Skin of body (tissue), 2 donors: ENCODE results near the gene ZC3H7B. TPM values are rescaled to one million over a fixed set of nuclear protein-coding genes. Genes with fewer than 3 reads are reported as not detected.
"Not testable (repeated sequence)": the region's sequence is repeated elsewhere in the genome, so short reads cannot be mapped to it uniquely, and the experiment has no call there.

Experiments used
- DNase-seq: peaks from one replicate; lab custom pipeline; 2025; lab: John Stamatoyannopoulos, UW
- total RNA-seq: library from RNA; depleted of rRNA; stranded (reverse); fragments of >200 nt; gene quantifications from one replicate; pipeline ENCODE4 v1.2.3, GENCODE V29; 2014

Gene ZC3H7B
- total RNA-seq, 1 donor from 2014 or later = 28.5 TPM

GRCh38 chr22:41286639-41287091 lies 14.7 kb upstream of the ZC3H7B start:
- peak; percentile 69 for DNase-seq

DNA sequence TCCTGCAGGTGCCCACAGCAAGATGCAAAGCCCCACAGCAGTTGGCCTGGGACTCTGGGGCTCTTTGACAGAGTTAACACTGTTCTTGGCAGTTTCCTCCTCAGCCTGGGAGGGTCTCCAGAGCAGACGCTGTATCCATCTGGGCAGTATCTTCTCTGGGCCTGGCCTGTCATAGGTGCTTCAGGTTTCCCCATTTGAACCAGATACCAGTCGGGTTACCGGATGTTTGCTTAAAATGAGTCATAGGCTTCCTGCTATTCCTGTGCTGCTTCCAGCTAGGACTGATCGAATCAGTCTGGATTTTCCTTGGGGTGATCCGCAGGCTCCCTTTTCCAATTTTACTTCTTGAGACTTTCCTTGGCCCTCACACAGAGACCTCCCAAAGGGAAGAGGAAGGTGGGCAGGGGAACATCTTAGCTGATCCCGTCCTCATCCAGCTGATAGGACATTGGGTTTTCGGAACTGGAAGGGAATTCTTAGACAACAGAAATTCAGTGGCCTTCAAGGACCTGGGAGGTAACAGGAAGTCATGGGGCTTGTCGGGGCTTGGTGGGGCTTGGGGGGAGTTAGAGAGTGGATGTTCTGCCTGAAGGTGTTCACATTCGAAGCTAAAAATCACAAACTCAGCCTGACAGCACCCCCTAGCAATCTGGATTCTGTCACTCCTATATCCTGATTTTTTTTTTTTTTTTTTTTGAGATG lies 12.9 kb upstream of the ZC3H7B start:
- no peak for DNase-seq

DNA sequence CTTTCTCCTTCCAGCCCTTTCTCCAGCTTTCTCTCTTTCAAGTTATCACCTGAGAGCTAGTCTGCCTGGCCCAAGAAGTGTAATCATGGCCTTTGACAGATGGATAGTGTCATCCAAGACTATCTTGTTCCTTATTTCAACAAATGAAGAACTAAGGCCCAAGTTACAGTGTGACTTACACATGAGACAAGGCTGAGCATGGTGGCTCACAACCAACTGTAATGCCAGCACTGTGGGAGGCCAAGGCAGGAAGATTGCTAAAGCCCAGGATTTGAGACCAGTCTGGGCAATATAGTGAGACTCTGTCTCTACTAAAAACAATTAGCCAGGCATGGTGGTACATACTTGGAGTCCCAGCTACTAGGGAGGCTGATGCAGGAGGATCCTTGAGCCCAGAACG lies 11.7 kb upstream of the ZC3H7B start:
- DNase-seq = no peak

GRCh38 chr22:41290262-41291221 lies 10.8 kb upstream of the ZC3H7B start:
- DNase-seq = no peak

GRCh38 chr22:41294816-41295215 lies 6.5 kb upstream of the ZC3H7B start:
- DNase-seq = not testable (repeated sequence)

- DNase-seq = no peak
Observed at GRCh38 chr22:41296826-41297667, 4.3 kb upstream of the ZC3H7B start.

GRCh38 chr22:41300661-41301060 lies 664 bp upstream of the ZC3H7B start:
- no peak for DNase-seq

GRCh38 chr22:41302021-41302767 lies 869 bp downstream of the ZC3H7B start:
- no peak for DNase-seq

DNA sequence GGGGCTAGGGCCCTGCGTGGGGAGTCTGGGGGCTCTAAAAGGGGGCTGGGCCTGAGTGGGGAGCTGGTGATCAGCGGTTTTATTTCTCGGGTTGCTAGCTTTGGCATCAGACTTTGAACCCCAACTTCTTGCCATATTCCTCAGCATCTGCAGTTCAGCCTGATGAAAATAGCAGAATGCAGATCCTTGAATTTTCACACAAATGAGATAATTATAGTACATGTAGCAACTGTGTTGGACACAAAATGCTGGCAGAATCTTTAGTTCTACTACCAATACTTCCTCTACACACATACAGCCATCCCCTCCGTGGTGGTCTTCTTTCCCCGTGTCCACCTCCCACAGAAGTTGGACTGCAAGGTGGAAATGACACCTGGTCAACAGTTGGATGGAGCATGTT lies 1.5 kb downstream of the ZC3H7B start:
- DNase-seq = no peak

DNA sequence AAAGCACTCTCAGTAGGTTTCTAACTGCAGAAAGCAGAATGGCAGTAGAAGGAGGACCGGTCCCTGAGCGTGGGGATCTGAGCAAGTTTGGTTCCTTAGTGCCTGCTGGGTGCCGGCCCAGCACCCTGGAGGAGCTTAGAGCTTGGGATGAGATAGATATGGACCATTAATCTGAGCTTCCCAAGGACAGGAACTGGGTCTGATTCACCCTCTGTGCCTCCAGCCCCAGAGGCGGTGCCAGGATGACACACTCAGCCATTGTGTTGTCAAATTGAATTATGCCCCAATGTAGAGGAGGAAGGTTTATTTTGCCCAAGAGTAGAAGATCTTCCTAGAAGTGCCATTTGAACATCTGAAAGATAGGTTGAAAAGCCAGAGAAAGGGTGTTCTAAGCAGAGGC lies 4.3 kb downstream of the ZC3H7B start:
- DNase-seq = no peak

DNA sequence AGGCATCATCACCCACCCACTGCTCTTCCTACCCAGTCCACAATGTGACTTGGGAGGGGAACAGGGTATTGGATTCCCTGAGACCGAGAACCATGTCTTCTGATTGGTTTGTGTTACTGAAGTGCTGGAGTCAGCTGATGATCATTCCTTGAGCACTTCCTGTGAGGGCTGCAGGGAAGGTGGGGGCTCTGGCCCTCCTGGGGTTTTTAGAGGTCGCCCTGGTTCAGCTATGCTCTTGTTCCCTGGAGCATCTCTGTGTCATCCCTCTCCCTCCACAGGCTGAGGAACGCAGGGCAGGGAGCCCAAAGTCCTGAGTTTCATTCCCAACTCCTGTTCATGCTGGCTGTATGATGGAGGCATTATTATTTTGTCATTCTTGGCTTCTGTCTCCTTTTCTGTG lies 6.7 kb downstream of the ZC3H7B start:
- no peak for DNase-seq

DNA sequence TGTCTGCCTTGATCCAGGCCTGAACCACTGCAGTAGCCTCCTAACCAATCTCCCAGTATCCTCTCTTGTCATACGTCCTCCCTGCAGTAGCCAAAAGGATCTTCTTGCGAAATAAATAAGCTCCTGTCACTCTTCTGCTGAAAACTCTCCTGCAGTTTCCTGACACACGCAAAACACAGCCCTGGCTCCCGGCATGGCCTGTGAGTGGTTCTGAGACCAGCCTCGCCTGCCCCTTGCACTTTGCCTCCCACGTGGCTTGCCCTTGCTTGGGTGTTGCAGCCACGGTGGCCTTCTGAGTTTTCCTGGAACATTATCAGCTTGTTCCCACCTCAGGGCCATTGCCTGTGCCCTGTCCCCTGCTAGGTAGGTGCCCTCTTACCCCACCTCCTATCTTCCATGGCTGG lies 7.2 kb downstream of the ZC3H7B start:
- DNase-seq = no peak

- DNase-seq = no peak
Observed at GRCh38 chr22:41310336-41310735, 9.0 kb downstream of the ZC3H7B start.

DNA sequence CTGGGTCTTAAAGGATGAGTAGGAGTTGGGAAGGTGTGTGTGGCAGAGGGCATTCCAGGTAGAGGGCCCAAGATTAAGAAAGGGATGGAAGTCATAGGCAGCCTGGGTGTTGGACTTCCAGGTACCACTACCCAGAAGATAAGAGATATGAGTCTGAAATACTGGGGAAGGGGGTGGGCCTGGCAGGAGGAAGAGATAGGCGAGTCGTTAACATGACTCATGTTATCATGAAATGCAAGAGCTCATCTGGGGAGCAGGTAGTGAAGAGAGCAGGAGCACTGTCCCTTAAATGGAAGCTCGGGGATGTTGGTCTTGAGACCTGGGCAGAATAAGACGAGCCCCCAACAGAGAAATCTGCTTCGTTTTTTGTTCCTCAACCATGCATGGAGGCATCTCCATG lies 10.2 kb downstream of the ZC3H7B start:
- no peak for DNase-seq

DNA sequence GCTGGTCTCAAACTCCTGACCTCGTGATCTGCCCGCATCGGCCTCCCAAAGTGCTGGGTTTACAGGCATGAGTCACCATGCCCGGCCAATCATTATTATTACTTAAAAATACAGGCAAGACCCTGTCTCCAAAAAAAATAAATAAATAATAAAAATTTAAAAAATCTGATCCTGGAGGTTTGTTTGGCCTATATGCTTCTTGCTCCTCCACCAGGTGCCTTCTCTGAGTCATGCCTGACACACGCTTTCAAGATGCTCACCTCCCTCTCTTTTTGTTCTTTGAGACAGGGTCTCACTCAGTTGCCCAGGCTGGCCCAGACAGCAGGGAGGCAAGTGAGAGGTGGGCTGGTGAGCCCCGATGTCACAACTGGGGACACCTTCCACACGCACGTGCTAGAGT lies 13.5 kb downstream of the ZC3H7B start:
- no peak for DNase-seq

- no peak for DNase-seq
Observed at GRCh38 chr22:41315586-41315985, 14.3 kb downstream of the ZC3H7B start.

- no peak for DNase-seq
Observed at GRCh38 chr22:41320416-41321240, 19.3 kb downstream of the ZC3H7B start.

GRCh38 chr22:41324821-41325528 lies 23.6 kb downstream of the ZC3H7B start:
- DNase-seq = no peak

DNA sequence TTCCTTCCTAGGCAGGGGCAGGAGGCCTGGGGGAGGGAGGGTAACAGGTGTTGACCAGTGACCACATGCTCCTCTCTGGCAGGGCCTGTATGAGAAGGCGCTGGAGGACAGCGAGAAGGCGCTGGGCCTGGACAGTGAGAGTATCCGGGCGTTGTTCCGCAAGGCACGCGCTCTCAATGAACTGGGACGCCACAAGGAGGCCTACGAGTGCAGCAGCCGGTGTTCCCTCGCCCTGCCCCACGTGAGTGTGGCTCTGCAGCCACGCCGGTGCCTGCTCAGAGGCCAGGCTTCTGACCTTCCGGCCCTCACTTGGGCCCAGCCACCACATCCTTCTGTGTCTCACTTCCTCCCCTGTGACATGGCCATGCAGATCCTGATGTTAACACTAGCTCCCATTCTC lies 25.8 kb downstream of the ZC3H7B start:
- DNase-seq = no peak
